HG03565 (cell line): ENCODE data around the gene AHNAK2.

Experiments
- ATAC-seq: cut with Tn5 transposase; IDR thresholded peaks from one replicate; pipeline ENCODE4 v1.9.1; 2021; ENCODE audit warnings: mild to moderate bottlenecking, moderate library complexity; ENCODE audit not compliant: unreplicated experiment

AHNAK2 gene

GRCh38 chr14:105012171-105012985 lies 34.2 kb upstream of the AHNAK2 start:
- ATAC-seq = no peak

- ATAC-seq = no peak
Measured at GRCh38 chr14:105011312-105011990, 33.3 kb upstream of the AHNAK2 start.

GRCh38 chr14:105010891-105011291 lies 32.7 kb upstream of the AHNAK2 start:
- ATAC-seq = no peak

- ATAC-seq = no peak
Measured at GRCh38 chr14:105010106-105010505, 31.9 kb upstream of the AHNAK2 start.

GRCh38 chr14:105007593-105008264 lies 29.6 kb upstream of the AHNAK2 start:
- no peak for ATAC-seq

GRCh38 chr14:105006831-105007592 lies 28.8 kb upstream of the AHNAK2 start:
- no peak for ATAC-seq

GRCh38 chr14:105005929-105006830 lies 28.0 kb upstream of the AHNAK2 start:
- no peak for ATAC-seq

GRCh38 chr14:105005329-105005928 lies 27.3 kb upstream of the AHNAK2 start:
- no peak for ATAC-seq

GRCh38 chr14:104999361-104999760 lies 21.2 kb upstream of the AHNAK2 start:
- no peak for ATAC-seq

- ATAC-seq = no peak
Measured at GRCh38 chr14:104998801-104999200, 20.6 kb upstream of the AHNAK2 start.

GRCh38 chr14:104996483-104996882 lies 18.3 kb upstream of the AHNAK2 start:
- no peak for ATAC-seq

GRCh38 chr14:104996032-104996431 lies 17.9 kb upstream of the AHNAK2 start:
- no peak for ATAC-seq

GRCh38 chr14:104994978-104995377 lies 16.8 kb upstream of the AHNAK2 start:
- no peak for ATAC-seq

GRCh38 chr14:104993808-104994591 lies 15.8 kb upstream of the AHNAK2 start:
- no peak for ATAC-seq

- ATAC-seq = no peak
Measured at GRCh38 chr14:104993306-104993705, 15.1 kb upstream of the AHNAK2 start.

- ATAC-seq = no peak
Measured at GRCh38 chr14:104992501-104992900, 14.3 kb upstream of the AHNAK2 start.

GRCh38 chr14:104991896-104992230 lies 13.7 kb upstream of the AHNAK2 start:
- ATAC-seq = no peak

GRCh38 chr14:104989951-104990303 lies 11.8 kb upstream of the AHNAK2 start:
- no peak for ATAC-seq
